SK-N-SH treated with all-trans-retinoic acid at 6 μM for 48 hours (cell line): ENCODE data around the gene KLHL40.

Experiments used
- ATAC-seq: fragments of 200-7000 bp; cut with Tn5 transposase; 3 replicates; pipeline ENCODE4 v1.9.1; 2020; ENCODE audit warnings: mild to moderate bottlenecking, moderate library complexity
- ARNTL ChIP-seq: fragments of 450-650 bp; formaldehyde crosslinking; IDR thresholded peaks from 2 replicates; pipeline ENCODE4 v1.5.0; 2020; ENCODE audit warnings: low read depth, mild to moderate bottlenecking, moderate library complexity, borderline replicate concordance
- BACH2 ChIP-seq: fragments of 250-450 bp; sonication (Bioruptor Pico); IDR thresholded peaks from 2 replicates; pipeline ENCODE4 v1.9.0; 2021; ENCODE audit warnings: mild to moderate bottlenecking, borderline replicate concordance
- CSDC2 ChIP-seq: fragments of 250-450 bp; sonication (Bioruptor Pico); IDR thresholded peaks from 2 replicates; pipeline ENCODE4 v1.5.0; 2020; ENCODE audit warnings: mild to moderate bottlenecking, moderate library complexity
- CSRNP3 ChIP-seq: fragments of 250-450 bp; sonication (Bioruptor Pico); IDR thresholded peaks from 2 replicates; pipeline ENCODE4 v1.5.1; 2021; ENCODE audit warnings: mild to moderate bottlenecking, moderate library complexity
- ESRRG ChIP-seq: fragments of 250-450 bp; sonication (Bioruptor Pico); IDR thresholded peaks from 2 replicates; pipeline ENCODE4 v1.6.1; 2021; ENCODE audit warnings: mild to moderate bottlenecking
- GLIS3 ChIP-seq: fragments of 250-450 bp; sonication (Bioruptor Pico); IDR thresholded peaks from 2 replicates; pipeline ENCODE4 v1.5.0; 2020; ENCODE audit warnings: mild to moderate bottlenecking, moderate library complexity
- ISL1 ChIP-seq: fragments of 250-450 bp; sonication (Bioruptor Pico); IDR thresholded peaks from 2 replicates; pipeline ENCODE4 v2.1.2; 2022; ENCODE audit warnings: mild to moderate bottlenecking, moderate library complexity
- OSR1 ChIP-seq: fragments of 250-450 bp; sonication (Bioruptor Pico); IDR thresholded peaks from 2 replicates; pipeline ENCODE4 v1.8.0; 2022; ENCODE audit warnings: moderate library complexity, mild to moderate bottlenecking, inconsistent platforms
- POU6F1 ChIP-seq: fragments of 250-450 bp; sonication (Bioruptor Pico); IDR thresholded peaks from 2 replicates; pipeline ENCODE4 v1.8.0; 2021; ENCODE audit warnings: low read depth, mild to moderate bottlenecking, moderate library complexity, borderline replicate concordance
- PPARA ChIP-seq: fragments of 250-450 bp; sonication (Bioruptor Pico); IDR thresholded peaks from 2 replicates; pipeline ENCODE4 v1.5.0; 2020; ENCODE audit warnings: mild to moderate bottlenecking, borderline replicate concordance
- RARB ChIP-seq: fragments of 250-450 bp; sonication (Bioruptor Pico); IDR thresholded peaks from 2 replicates; pipeline ENCODE4 v1.8.0; 2021; ENCODE audit warnings: mild to moderate bottlenecking, moderate library complexity
- SNAI2 ChIP-seq: fragments of 250-450 bp; sonication (Bioruptor Pico); IDR thresholded peaks from 2 replicates; pipeline ENCODE4 v1.5.0; 2020; ENCODE audit warnings: mild to moderate bottlenecking, moderate library complexity
- TCF4 ChIP-seq: fragments of 250-450 bp; sonication (Bioruptor Pico); IDR thresholded peaks from 2 replicates; pipeline ENCODE4 v1.8.0; 2021; ENCODE audit warnings: mild to moderate bottlenecking, moderate library complexity, borderline replicate concordance
- TOX ChIP-seq: fragments of 250-450 bp; sonication (Bioruptor Pico); IDR thresholded peaks from 2 replicates; pipeline ENCODE4 v1.8.0; 2021; ENCODE audit warnings: mild to moderate bottlenecking, moderate library complexity, borderline replicate concordance
- ZC3H10 ChIP-seq: fragments of 250-450 bp; sonication (Bioruptor Pico); IDR thresholded peaks from 2 replicates; pipeline ENCODE4 v1.5.1; 2021; ENCODE audit warnings: mild to moderate bottlenecking, moderate library complexity
- ZFP3 ChIP-seq: fragments of 250-450 bp; sonication (Bioruptor Pico); IDR thresholded peaks from 2 replicates; pipeline ENCODE4 v1.5.0; 2020; ENCODE audit warnings: mild to moderate bottlenecking, moderate library complexity
- ZFP30 ChIP-seq: fragments of 450-650 bp; formaldehyde crosslinking; IDR thresholded peaks from 2 replicates; pipeline ENCODE4 v1.5.0; 2022; ENCODE audit warnings: mild to moderate bottlenecking, moderate library complexity
- ZNF565 ChIP-seq: fragments of 450-650 bp; formaldehyde crosslinking; conservative IDR thresholded peaks from 2 replicates; pipeline ENCODE4 v1.5.0; 2020; ENCODE audit warnings: low read depth, mild to moderate bottlenecking, moderate library complexity
- ZNF70 ChIP-seq: fragments of 450-650 bp; formaldehyde crosslinking; IDR thresholded peaks from 2 replicates; pipeline ENCODE4 v1.5.0; 2020; ENCODE audit warnings: mild to moderate bottlenecking, moderate library complexity
- ZNF8 ChIP-seq: fragments of 450-650 bp; formaldehyde crosslinking; IDR thresholded peaks from 2 replicates; pipeline ENCODE4 v1.5.0; 2020; ENCODE audit warnings: mild to moderate bottlenecking, moderate library complexity
- TF ChIP-seq, protein P1 (sequence below): fragments of 250-450 bp; sonication (Bioruptor Pico); IDR thresholded peaks from 2 replicates; pipeline ENCODE4 v1.5.0; 2020; ENCODE audit warnings: mild to moderate bottlenecking, moderate library complexity
- TF ChIP-seq, protein P2 (sequence below): fragments of 250-450 bp; sonication (Bioruptor Pico); IDR thresholded peaks from 2 replicates; pipeline ENCODE4 v1.5.1; 2020; ENCODE audit warnings: low read depth, mild to moderate bottlenecking, moderate library complexity

The KLHL40 gene

GRCh38 chr3:42734263-42734860, 49.0 kb downstream of the KLHL40 start (continued):
- no peak for TF ChIP-seq SNAI2 (CRISPR knock-in tag)
- TF ChIP-seq, protein P1, sequence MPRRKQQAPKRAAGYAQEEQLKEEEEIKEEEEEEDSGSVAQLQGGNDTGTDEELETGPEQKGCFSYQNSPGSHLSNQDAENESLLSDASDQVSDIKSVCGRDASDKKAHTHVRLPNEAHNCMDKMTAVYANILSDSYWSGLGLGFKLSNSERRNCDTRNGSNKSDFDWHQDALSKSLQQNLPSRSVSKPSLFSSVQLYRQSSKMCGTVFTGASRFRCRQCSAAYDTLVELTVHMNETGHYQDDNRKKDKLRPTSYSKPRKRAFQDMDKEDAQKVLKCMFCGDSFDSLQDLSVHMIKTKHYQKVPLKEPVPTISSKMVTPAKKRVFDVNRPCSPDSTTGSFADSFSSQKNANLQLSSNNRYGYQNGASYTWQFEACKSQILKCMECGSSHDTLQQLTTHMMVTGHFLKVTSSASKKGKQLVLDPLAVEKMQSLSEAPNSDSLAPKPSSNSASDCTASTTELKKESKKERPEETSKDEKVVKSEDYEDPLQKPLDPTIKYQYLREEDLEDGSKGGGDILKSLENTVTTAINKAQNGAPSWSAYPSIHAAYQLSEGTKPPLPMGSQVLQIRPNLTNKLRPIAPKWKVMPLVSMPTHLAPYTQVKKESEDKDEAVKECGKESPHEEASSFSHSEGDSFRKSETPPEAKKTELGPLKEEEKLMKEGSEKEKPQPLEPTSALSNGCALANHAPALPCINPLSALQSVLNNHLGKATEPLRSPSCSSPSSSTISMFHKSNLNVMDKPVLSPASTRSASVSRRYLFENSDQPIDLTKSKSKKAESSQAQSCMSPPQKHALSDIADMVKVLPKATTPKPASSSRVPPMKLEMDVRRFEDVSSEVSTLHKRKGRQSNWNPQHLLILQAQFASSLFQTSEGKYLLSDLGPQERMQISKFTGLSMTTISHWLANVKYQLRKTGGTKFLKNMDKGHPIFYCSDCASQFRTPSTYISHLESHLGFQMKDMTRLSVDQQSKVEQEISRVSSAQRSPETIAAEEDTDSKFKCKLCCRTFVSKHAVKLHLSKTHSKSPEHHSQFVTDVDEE (CRISPR knock-in tag): no peak
- TF ChIP-seq, all 23 proteins: peak for 0

DNA sequence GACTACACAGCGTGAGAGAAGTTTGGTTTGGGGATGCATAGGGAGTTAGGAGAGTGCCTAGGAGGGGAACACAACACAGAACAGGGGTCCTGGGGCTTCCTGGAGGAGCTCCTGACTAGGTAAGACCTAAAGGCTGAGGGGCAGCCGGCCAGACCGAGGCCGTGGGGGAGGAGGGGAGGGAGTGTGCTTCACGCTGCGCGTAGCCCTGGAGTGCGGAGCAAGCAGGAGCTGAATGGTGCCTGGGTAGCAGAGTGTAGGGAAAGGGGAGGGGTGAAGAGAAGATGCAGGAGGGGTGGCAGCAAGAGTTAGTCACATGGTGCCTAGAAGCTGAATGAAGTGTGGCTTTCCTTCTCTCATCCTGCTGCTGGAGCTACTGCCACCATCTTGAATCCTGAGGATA, 49.7 kb downstream of the KLHL40 start:
- ATAC-seq: no peak
- TF ChIP-seq BACH2 (no peak), GLIS3 (CRISPR knock-in tag) (no peak), OSR1 (CRISPR knock-in tag) (no peak), ZNF565 (no peak), CSDC2 (CRISPR knock-in tag) (no peak), PPARA (CRISPR knock-in tag) (no peak), CSRNP3 (CRISPR knock-in tag) (no peak), ZFP30 (CRISPR knock-in tag) (no peak), ARNTL (CRISPR knock-in tag) (no peak), RARB (CRISPR knock-in tag) (no peak), TOX (CRISPR knock-in tag) (no peak), SNAI2 (CRISPR knock-in tag) (no peak)
- TF ChIP-seq, protein P2, sequence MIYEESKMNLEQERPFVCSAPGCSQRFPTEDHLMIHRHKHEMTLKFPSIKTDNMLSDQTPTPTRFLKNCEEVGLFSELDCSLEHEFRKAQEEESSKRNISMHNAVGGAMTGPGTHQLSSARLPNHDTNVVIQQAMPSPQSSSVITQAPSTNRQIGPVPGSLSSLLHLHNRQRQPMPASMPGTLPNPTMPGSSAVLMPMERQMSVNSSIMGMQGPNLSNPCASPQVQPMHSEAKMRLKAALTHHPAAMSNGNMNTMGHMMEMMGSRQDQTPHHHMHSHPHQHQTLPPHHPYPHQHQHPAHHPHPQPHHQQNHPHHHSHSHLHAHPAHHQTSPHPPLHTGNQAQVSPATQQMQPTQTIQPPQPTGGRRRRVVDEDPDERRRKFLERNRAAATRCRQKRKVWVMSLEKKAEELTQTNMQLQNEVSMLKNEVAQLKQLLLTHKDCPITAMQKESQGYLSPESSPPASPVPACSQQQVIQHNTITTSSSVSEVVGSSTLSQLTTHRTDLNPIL (CRISPR knock-in tag): no peak

DNA sequence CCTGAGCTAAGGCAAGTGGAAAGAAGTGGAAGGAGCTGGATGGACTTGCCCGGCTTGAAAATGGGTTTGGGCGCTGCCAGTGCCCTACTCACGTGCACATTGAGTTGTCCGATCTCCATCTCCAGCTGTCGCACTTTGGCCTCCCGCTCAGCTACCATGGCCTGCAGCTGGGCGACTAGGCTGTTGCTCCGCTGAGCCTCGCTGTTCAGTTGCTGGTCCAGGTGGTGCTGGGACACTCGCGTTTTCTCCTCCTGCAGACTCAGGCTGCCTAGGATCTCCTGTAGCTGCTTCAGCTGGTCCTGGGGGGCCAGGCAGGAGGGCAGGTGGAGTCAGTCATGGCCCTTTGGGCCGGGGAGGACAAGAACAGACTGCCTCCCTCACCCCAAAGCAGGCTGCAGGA, 50.3 kb downstream of the KLHL40 start:
- no peak for TF ChIP-seq ESRRG
- TF ChIP-seq ZNF8 (CRISPR knock-in tag): no peak
- no peak for TF ChIP-seq ZFP3 (CRISPR knock-in tag)
- no peak for TF ChIP-seq ZNF70 (CRISPR knock-in tag)
- no peak for TF ChIP-seq ARNTL (CRISPR knock-in tag)
- no peak for TF ChIP-seq ISL1 (CRISPR knock-in tag)
- no peak for TF ChIP-seq CSDC2 (CRISPR knock-in tag)
- no peak for TF ChIP-seq GLIS3 (CRISPR knock-in tag)
- no peak for TF ChIP-seq TCF4 (CRISPR knock-in tag)
- TF ChIP-seq CSRNP3 (CRISPR knock-in tag): no peak
- TF ChIP-seq ZNF565: no peak
- no peak for ATAC-seq

DNA sequence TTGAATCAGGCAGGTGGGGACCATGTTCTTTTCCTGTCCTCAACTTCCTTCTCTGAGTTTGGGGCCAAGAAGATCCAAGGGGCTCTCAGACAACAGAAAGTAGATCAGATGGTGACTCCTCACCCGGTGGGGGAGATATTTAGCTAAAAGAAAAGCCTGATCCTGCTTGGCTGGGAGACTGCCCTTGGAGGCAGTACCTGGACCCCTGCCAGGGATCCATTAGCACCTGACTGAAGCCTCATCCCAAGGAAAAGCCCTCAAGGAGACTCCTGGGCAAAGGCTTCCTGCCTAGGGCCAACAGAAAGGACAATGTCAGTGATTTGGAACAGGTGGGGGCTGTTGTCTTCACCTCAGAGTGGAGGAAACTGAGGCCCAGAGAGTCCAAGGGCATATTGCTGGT, 50.7 kb downstream of the KLHL40 start:
- TF ChIP-seq ZC3H10 (CRISPR knock-in tag) (no peak), ZNF565 (no peak), OSR1 (CRISPR knock-in tag) (no peak), POU6F1 (CRISPR knock-in tag) (no peak), ESRRG (no peak), ZNF70 (CRISPR knock-in tag) (no peak), ZFP3 (CRISPR knock-in tag) (no peak), CSDC2 (CRISPR knock-in tag) (no peak), ISL1 (CRISPR knock-in tag) (no peak), TCF4 (CRISPR knock-in tag) (no peak), ZFP30 (CRISPR knock-in tag) (no peak), TOX (CRISPR knock-in tag) (no peak), ZNF8 (CRISPR knock-in tag) (no peak), SNAI2 (CRISPR knock-in tag) (no peak), GLIS3 (CRISPR knock-in tag) (no peak), BACH2 (no peak)
- TF ChIP-seq, protein P2 (CRISPR knock-in tag): no peak
- no peak for ATAC-seq
